NCI-H69 (cell line): ENCODE measurements around the gene SLC28A1.
"Not testable (repeated sequence)": the region's sequence is repeated elsewhere in the genome, so short reads cannot be mapped to it uniquely, and the experiment has no call there.

Experiments used
- DNase-seq: peaks from one replicate; lab custom pipeline; 2025; lab: John Stamatoyannopoulos, UW

The SLC28A1 gene

GRCh38 chr15:84862214-84862975 lies 22.1 kb upstream of the SLC28A1 start:
- DNase-seq = peak; percentile 9

- DNase-seq = no peak
These were observed 20.7 kb upstream of the SLC28A1 start for GRCh38 chr15:84863565-84864443.

- no peak for DNase-seq
These were observed 20.0 kb upstream of the SLC28A1 start for GRCh38 chr15:84864444-84864795.

GRCh38 chr15:84865074-84865569 lies 19.3 kb upstream of the SLC28A1 start:
- no peak for DNase-seq

- no peak for DNase-seq
These were observed 16.2 kb upstream of the SLC28A1 start for GRCh38 chr15:84868037-84868880.

- DNase-seq = no peak
These were observed 15.0 kb upstream of the SLC28A1 start for GRCh38 chr15:84869510-84869909.

- no peak for DNase-seq
These were observed 13.0 kb upstream of the SLC28A1 start for GRCh38 chr15:84871428-84871985.

GRCh38 chr15:84872009-84872910 lies 12.2 kb upstream of the SLC28A1 start:
- DNase-seq = no peak

- no peak for DNase-seq
These were observed 10.5 kb upstream of the SLC28A1 start for GRCh38 chr15:84873997-84874396.

- no peak for DNase-seq
These were observed 9.3 kb upstream of the SLC28A1 start for GRCh38 chr15:84874981-84875699.

- no peak for DNase-seq
These were observed 8.2 kb upstream of the SLC28A1 start for GRCh38 chr15:84876269-84876668.

- DNase-seq = not testable (repeated sequence)
These were observed 6.8 kb upstream of the SLC28A1 start for GRCh38 chr15:84877701-84878100.

GRCh38 chr15:84878504-84878903 lies 6.0 kb upstream of the SLC28A1 start:
- peak; percentile 55 for DNase-seq

- DNase-seq = peak; percentile 1
These were observed 5.2 kb upstream of the SLC28A1 start for GRCh38 chr15:84879088-84879780.

- DNase-seq = no peak
These were observed 4.5 kb upstream of the SLC28A1 start for GRCh38 chr15:84880007-84880406.

- DNase-seq = no peak
These were observed 3.5 kb upstream of the SLC28A1 start for GRCh38 chr15:84880822-84881519.

GRCh38 chr15:84881520-84881830 lies 3.0 kb upstream of the SLC28A1 start:
- no peak for DNase-seq

- no peak for DNase-seq
These were observed 996 bp upstream of the SLC28A1 start for GRCh38 chr15:84883466-84883865.

- no peak for DNase-seq
These were observed 1.3 kb downstream of the SLC28A1 start for GRCh38 chr15:84885801-84886200.
